Right lobe of liver (tissue), 4 donors: ENCODE measurements around the gene RYR3.

Experiments
- POLR2A ChIP-seq: fragments of 450-650 bp; IDR thresholded peaks from one replicate; pipeline ENCODE4 v1.6.1; 2017; ENCODE audit warnings: antibody characterized with exemption, mild to moderate bottlenecking
- TF ChIP-seq, protein P1 (sequence below), 4 donors: fragments of 200-600 bp in 3 of 4; fragments of 450-650 bp in 1 of 4; IDR thresholded peaks; one replicate each; pipeline versions ENCODE4 v1.5.1 to v1.8.0; 2016 to 2022; ENCODE audit warnings: antibody characterized with exemption in 4 of 4, mild to moderate bottlenecking in 2 of 4
- donor health status: DM: no; HTN: no; CAD: no.
- donor health status: DM: no; HTN: no; CAD: no.
- donor health status: DM: no; HTN: yes; CAD: no.

- TF ChIP-seq POLR2A = no peak
- TF ChIP-seq, protein P1, sequence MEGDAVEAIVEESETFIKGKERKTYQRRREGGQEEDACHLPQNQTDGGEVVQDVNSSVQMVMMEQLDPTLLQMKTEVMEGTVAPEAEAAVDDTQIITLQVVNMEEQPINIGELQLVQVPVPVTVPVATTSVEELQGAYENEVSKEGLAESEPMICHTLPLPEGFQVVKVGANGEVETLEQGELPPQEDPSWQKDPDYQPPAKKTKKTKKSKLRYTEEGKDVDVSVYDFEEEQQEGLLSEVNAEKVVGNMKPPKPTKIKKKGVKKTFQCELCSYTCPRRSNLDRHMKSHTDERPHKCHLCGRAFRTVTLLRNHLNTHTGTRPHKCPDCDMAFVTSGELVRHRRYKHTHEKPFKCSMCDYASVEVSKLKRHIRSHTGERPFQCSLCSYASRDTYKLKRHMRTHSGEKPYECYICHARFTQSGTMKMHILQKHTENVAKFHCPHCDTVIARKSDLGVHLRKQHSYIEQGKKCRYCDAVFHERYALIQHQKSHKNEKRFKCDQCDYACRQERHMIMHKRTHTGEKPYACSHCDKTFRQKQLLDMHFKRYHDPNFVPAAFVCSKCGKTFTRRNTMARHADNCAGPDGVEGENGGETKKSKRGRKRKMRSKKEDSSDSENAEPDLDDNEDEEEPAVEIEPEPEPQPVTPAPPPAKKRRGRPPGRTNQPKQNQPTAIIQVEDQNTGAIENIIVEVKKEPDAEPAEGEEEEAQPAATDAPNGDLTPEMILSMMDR (IDR thresholded peaks at IDR 0.05) = no peak
Measured at GRCh38 chr15:33839540-33839939, 528.8 kb downstream of the RYR3 start.
